Activated naive CD8-positive, alpha-beta T cell treated with anti-CD3 and anti-CD28 coated beads, Interleukin-2, amount 50 U/mL, for 24 hours (primary cell): Measurements from ENCODE around the gene ADAMTS2.
A peak's percentile ranks its signal among the peaks of the same experiment; 100 is the strongest.
"Not testable (repeated sequence)": the region's sequence is repeated elsewhere in the genome, so short reads cannot be mapped to it uniquely, and the experiment has no call there.

Experiments used
- ATAC-seq: fragments of 150-1000 bp; cut with Tn5 transposase; one replicate; pipeline ENCODE4 v1.10.0; 2021
- DNase-seq: peaks from one replicate; pipeline ENCODE4 v3.0.0; 2021
- H3K27ac Mint-ChIP-seq: one replicate; pipeline ENCODE4 v1.8.0; 2021; ENCODE audit warnings: mild to moderate bottlenecking, mixed read lengths
- H3K27me3 Mint-ChIP-seq: one replicate; pipeline ENCODE4 v1.8.0; 2021; ENCODE audit warnings: mixed read lengths
- H3K36me3 Mint-ChIP-seq: one replicate; pipeline ENCODE4 v1.8.0; 2021; ENCODE audit warnings: low read depth, mixed read lengths
- H3K4me1 Mint-ChIP-seq: one replicate; pipeline ENCODE4 v1.8.0; 2021; ENCODE audit warnings: mixed read lengths
- H3K4me3 Mint-ChIP-seq: one replicate; pipeline ENCODE4 v1.8.0; 2021; ENCODE audit warnings: mild to moderate bottlenecking, moderate library complexity, mixed read lengths
- H3K9me3 Mint-ChIP-seq: one replicate; pipeline ENCODE4 v1.8.0; 2021; ENCODE audit warnings: mixed read lengths

Gene ADAMTS2

GRCh38 chr5:179326122-179326927 is 18.9 kb downstream of the ADAMTS2 start:
- H3K27ac Mint-ChIP-seq: no peak overlapping the region
- H3K4me3 Mint-ChIP-seq: no peak overlapping the region
- H3K27me3 Mint-ChIP-seq: peaks cover 15% of the 10 kb centered on the region
- no peak for ATAC-seq
- H3K9me3 Mint-ChIP-seq: no peaks in the 10 kb centered on the region
- H3K4me1 Mint-ChIP-seq: no peaks in the 10 kb centered on the region
- no peaks in the 10 kb centered on the region for H3K36me3 Mint-ChIP-seq
- DNase-seq: no peak

- no peaks in the 10 kb centered on the region for H3K36me3 Mint-ChIP-seq
- H3K27ac Mint-ChIP-seq: no peak overlapping the region
- ATAC-seq (no peak), DNase-seq (no peak)
- H3K4me1 Mint-ChIP-seq: no peaks in the 10 kb centered on the region
- H3K27me3 Mint-ChIP-seq: peaks cover 12% of the 10 kb centered on the region
- H3K4me3 Mint-ChIP-seq: no peak overlapping the region
- H3K9me3 Mint-ChIP-seq: no peaks in the 10 kb centered on the region
Measured at GRCh38 chr5:179325296-179326031, 19.8 kb downstream of the ADAMTS2 start.

- ATAC-seq: no peak
- H3K27me3 Mint-ChIP-seq: peaks cover 10% of the 10 kb centered on the region
- H3K9me3 Mint-ChIP-seq: no peaks in the 10 kb centered on the region
Measured at GRCh38 chr5:179324760-179325295, 20.4 kb downstream of the ADAMTS2 start.

GRCh38 chr5:179324316-179324715 is 20.9 kb downstream of the ADAMTS2 start:
- H3K4me3 Mint-ChIP-seq, ATAC-seq, DNase-seq, H3K9me3 Mint-ChIP-seq, H3K27ac Mint-ChIP-seq, H3K4me1 Mint-ChIP-seq, H3K27me3 Mint-ChIP-seq, H3K36me3 Mint-ChIP-seq: not testable (repeated sequence)

More at GRCh38 chr5:179324760-179325295, 20.4 kb downstream of the ADAMTS2 start:
- no peaks in the 10 kb centered on the region for H3K36me3 Mint-ChIP-seq
- no peak overlapping the region for H3K27ac Mint-ChIP-seq
- DNase-seq: no peak
- H3K4me3 Mint-ChIP-seq: no peak overlapping the region
- H3K4me1 Mint-ChIP-seq: no peaks in the 10 kb centered on the region

DNA sequence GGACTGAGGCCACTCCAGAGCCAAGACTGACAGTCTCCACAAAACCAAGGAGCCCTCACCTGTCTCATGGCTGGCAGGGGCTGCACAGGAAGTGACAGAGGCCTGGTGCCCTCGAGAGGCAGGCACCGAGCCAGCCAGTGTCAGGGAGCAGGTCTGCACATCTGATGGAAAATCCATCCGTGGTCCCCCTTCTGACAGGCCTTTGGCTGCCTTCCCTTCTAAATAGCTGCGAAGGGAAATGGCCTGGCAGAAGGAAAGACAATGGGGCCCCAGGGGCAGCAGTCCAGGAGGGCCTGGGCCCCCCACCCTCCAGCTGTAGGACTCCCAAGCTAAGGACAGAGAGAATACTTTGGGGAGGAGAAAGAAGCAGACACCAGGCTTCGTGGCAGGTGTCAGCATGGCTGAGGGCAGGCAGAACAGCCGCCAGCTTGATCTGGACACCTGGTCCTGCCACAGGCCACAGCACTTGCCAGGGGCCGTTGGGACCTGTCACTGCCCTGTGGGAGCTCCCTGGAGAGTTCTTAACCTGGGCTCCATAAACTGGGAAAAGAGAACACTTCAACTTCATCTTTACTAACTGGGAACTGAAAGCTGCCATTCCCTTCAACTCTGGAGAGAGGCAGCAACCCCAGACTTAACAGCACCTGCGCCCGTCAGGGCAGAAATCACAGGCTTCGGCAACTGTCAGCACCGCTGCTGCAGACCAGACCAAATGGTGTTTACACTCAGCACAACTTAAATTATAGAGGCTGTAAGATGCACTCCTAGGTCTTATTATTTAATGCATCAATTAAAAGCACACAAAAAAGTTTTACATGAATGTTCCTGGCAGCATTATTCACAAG is 22.0 kb downstream of the ADAMTS2 start:
- Mint-ChIP-seq H3K36me3 (no peaks in the 10 kb centered on the region), H3K4me3 (no peak overlapping the region), H3K4me1 (no peaks in the 10 kb centered on the region), H3K27me3 (peaks cover 5% of the 10 kb centered on the region), H3K27ac (no peak overlapping the region), H3K9me3 (no peaks in the 10 kb centered on the region)
- ATAC-seq (no peak), DNase-seq (no peak)

- Mint-ChIP-seq H3K27me3 (peaks cover 5% of the 10 kb centered on the region), H3K27ac (no peak overlapping the region), H3K9me3 (no peaks in the 10 kb centered on the region), H3K36me3 (no peaks in the 10 kb centered on the region), H3K4me1 (no peaks in the 10 kb centered on the region), H3K4me3 (no peak overlapping the region)
- DNase-seq (no peak), ATAC-seq (no peak)
Measured at GRCh38 chr5:179322071-179323025, 22.9 kb downstream of the ADAMTS2 start.

DNA sequence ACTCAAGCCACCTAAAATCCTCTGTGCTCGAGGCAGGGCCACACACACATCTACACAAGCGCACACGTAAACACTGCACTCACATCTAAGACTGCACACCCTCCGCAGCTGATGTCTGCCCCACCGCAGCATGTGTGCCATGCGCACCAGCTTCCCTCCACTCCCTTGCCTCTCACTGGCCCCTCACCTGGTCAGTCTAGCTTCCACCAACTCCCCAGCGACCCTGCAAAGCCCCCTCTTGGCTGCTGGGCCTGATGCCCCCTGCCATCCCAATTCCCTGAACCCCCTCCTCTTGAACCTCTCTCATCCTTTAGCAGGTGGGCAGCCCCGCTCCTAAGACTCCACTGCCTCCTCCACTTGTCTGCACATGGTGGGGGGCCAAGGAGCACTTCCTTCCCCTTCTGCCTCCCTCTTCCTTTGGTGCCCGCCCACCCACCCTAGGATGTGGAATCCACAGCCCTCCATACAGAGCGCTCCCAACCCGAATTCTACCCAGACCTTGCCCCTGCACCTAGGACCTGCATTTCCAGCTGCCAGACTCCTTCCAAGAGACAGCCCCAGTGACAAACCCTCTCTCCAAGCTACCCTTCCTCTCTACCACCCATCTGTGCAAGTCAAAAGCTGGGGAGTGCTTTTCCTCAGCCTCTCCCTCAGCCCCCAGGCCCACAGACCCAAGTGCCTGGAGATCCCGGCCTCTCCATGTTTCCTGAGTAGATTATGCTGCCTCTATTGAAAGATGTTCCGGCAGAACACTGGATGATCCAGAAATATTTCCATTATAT is 23.9 kb downstream of the ADAMTS2 start:
- Mint-ChIP-seq H3K27me3 (peaks cover 3% of the 10 kb centered on the region), H3K27ac (no peak overlapping the region), H3K4me3 (no peak overlapping the region), H3K36me3 (no peaks in the 10 kb centered on the region), H3K9me3 (no peaks in the 10 kb centered on the region), H3K4me1 (no peaks in the 10 kb centered on the region)
- ATAC-seq (no peak), DNase-seq (no peak)

DNA sequence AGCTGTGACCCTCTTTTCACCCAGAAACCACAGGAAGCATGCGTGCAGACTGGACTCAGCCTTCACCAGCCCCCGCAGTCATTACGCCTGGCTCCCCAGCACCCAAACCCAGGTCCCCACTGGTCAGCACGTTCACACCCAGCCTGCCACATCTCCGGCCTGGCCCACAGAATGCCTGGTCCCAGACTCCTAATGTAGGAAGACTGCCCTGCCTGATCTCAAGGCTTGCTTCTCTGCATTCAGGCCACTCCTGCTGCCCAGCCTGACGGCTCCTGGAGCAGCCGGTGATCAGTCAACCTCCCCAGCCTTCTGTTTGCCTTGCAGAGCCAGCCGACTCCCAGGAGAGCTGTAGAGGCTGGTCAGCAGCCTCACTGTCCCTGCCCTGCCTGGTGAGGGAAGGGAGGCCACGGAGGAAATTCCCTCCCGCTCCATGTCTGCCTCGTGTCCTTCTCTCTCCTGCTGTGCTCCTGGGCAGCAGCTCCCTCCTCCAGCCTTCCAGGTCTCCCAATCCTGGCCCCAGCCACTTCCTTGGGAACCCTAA is 25.4 kb downstream of the ADAMTS2 start:
- Mint-ChIP-seq H3K27ac (no peak overlapping the region), H3K27me3 (peaks cover 3% of the 10 kb centered on the region), H3K9me3 (no peaks in the 10 kb centered on the region), H3K36me3 (no peaks in the 10 kb centered on the region), H3K4me1 (no peaks in the 10 kb centered on the region), H3K4me3 (no peak overlapping the region)
- ATAC-seq: no peak
- no peak for DNase-seq

DNA sequence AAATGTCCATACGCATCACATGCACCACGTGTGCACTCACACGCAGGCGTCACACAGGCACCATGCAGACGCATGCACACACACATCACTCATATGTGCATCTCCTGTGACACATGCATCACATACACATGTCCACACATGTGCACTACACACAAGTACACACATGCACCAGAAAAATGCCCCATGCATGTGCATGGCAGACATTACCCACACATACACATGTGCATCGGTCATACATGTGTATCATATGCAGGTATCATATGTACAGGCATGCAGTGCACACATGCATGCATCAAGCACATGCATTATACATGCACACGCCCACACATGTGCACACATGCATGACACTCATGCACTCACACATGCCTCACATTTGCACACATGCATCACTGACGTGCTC is 26.1 kb downstream of the ADAMTS2 start:
- no peaks in the 10 kb centered on the region for H3K9me3 Mint-ChIP-seq
- H3K4me1 Mint-ChIP-seq: no peaks in the 10 kb centered on the region
- no peak overlapping the region for H3K27ac Mint-ChIP-seq
- no peak overlapping the region for H3K4me3 Mint-ChIP-seq
- H3K27me3 Mint-ChIP-seq: peaks cover 3% of the 10 kb centered on the region
- no peak for ATAC-seq
- H3K36me3 Mint-ChIP-seq: no peaks in the 10 kb centered on the region
- no peak for DNase-seq

DNA sequence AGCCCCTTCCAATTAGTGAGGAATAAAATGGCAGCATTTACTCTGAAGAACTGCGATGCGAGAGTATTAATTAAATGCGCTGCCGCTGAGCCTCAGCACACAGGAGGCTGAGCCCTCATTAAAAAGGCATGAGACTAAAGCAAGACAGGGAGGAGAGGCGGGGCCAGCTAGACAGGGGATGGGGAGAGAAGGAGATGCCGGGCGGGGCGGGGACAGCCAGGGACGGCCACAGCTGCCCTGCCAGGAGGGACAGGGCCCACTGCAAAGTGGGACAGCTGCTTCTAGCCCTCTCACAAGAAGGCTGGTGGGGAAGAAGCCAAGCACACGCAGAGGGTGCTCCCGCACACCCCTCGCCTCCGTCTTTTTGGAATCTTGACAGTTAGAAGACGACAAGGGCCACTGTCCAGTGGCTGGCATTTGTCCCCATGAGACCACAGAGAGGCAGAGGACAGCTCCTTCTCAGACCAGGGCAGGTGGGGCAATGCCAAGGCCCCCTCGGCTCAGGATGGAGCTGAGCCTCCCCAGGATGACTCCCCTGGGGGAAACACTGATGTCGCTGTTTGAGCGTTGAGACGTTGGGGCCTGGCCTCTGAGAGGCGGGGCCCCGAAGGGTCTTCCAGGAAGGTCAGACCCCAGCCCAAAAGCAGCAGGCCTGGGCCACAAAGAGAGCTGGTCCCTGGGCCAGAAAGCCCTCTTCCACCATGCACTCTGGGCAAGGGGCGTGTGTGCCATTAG is 26.9 kb downstream of the ADAMTS2 start:
- no peak for DNase-seq

DNA sequence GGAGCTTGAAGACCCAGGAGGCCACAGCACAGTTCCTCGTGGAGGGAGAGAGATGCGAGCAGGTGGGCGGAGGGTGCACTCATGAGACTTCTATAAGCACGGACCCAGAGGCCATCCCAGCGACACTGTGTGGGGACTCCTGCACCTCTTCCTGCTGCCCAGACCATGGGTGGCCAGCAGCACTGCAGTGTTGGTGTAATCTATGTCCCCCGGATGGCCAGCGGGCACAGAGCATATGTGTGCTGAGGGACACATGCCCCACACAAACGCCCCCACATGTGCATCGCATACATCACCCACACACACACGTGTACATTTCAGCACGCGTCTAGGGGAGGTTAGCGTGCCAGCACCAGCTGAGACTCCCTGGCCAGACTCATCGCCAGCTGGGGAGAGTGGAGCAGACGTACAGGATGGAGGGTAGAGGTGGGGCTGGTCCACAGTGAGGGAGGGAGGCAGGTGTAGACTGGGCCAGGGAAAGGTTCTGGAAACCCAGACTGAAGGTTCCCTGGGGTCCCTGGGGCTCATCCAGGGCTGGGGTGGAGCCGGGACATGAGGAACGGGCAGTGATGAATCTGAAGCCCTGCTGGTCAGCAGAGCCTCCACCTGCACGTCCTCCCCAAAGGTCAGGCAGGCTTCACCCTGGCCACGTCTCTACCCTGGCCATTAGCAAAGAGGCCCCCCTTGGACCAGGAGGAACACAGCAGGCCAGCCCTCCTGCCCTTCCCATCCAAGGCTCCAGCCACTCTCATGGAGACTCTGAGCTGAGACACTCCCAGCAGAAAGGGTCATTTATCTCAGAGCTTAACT is 27.6 kb downstream of the ADAMTS2 start:
- Mint-ChIP-seq H3K36me3 (no peaks in the 10 kb centered on the region), H3K9me3 (no peaks in the 10 kb centered on the region), H3K27ac (no peak overlapping the region), H3K4me1 (no peaks in the 10 kb centered on the region), H3K4me3 (no peak overlapping the region), H3K27me3 (peaks cover 3% of the 10 kb centered on the region)
- ATAC-seq (peak; percentile 10), DNase-seq (no peak)

More for the DNA sequence above, 26.9 kb downstream of the ADAMTS2 start:
- H3K4me3 Mint-ChIP-seq: no peak overlapping the region
- ATAC-seq: no peak
- H3K4me1 Mint-ChIP-seq: no peaks in the 10 kb centered on the region
- no peak overlapping the region for H3K27ac Mint-ChIP-seq
- H3K36me3 Mint-ChIP-seq: no peaks in the 10 kb centered on the region
- H3K27me3 Mint-ChIP-seq: peaks cover 3% of the 10 kb centered on the region
- H3K9me3 Mint-ChIP-seq: no peaks in the 10 kb centered on the region

DNA sequence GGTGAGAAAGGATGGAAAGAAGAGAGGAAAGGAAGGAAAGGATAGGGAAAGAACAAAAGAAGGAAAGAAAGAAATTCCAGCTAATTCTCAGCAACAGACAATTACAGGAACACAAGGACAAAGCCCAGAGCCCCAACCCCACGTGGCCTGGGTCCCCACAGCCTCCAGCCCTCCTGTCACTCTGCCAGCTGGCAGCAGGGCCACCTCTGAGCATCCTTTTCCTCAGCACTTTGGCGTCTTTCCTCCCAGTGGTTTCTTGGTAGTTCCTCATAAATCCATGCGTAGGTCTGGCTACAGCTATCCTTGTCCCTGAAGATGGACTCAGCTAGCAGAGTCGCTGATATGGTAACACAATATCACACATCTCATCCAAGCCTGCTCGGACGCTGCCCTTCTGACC is 28.3 kb downstream of the ADAMTS2 start:
- ATAC-seq: no peak
- Mint-ChIP-seq H3K4me1 (no peaks in the 10 kb centered on the region), H3K27ac (no peak overlapping the region), H3K27me3 (peaks cover 3% of the 10 kb centered on the region), H3K36me3 (no peaks in the 10 kb centered on the region), H3K9me3 (no peaks in the 10 kb centered on the region), H3K4me3 (no peak overlapping the region)
- DNase-seq: no peak
